KBM-7 (cell line): ENCODE results near the gene PRKN.
A peak's percentile ranks its signal among the peaks of the same experiment; 100 is the strongest.

Experiments used
- DNase-seq: peaks from one replicate; pipeline ENCODE4 v3.0.0-alpha.2; 2015
- in situ Hi-C: fragments of 300-500 bp; cut with MboI; formaldehyde crosslinking; loops from 2 replicates; pipeline ENCODE4 v1.14.3; 2020; ENCODE audit warnings: low sequenced_read_pairs, low pct_unique_long_range_greater_than_20kb, mixed read lengths

PRKN gene

DNA sequence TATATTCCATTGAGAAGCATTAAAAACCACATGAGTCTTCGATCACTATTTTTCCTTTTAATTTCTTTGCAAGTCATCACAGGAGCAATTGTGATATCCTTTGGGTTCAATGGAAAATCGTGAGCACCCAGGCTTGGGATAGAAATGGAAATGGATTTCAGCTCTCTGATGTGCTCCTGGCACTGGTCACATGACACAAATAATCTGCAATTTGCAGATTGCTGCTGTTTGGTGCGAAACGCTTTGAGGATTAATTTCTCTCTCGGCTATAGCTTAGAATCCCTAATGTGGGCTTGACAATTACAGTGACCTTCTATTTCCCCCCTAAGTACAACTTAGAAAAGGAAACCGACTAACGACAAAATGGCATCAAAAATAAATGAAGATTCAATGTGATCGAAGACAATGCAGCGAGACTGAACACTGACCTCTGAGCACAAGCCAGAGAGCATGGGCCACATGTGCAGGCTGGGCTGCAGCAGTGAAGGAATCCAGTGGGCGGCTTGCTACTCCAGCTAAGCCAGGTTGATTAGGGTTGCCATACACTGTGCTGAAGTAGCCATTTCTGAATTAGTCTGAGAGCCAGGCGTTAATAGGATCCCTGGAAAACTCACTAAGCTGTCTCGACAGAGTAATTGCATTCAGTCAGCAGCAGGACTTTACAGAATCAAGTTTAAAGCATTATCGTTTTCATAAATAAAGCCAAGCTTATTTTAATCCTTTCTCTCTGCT is 1151.9 kb downstream of the PRKN start:
- in situ Hi-C loops: no loop called here
- DNase-seq: no peak

GRCh38 chr6:161568885-161569456 is 1158.6 kb downstream of the PRKN start:
- DNase-seq: no peak
- in situ Hi-C loops: no loop called here

DNA sequence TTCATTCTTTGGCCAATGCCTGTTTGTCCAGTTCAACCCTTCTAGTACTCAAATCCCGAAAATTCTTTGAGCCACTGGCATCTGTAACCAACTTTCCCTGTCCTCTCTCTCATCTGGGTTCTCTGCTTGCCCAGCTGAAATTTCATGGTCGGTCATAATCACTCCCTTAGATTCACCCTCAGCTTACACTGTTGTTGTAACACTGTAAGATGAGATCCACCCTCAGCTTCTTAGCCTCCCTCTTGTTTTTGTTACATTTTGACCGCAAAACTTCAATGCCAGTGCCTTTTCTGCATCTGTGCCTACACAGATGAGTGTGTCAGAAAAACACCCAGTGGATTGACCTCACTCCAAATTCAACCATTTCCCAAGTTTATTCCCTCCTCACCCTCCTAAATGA is 1162.6 kb downstream of the PRKN start:
- in situ Hi-C loops: no loop called here
- no peak for DNase-seq

- DNase-seq: no peak
- in situ Hi-C loops: no loop called here
These were observed 1165.7 kb downstream of the PRKN start for GRCh38 chr6:161561908-161562307.

GRCh38 chr6:161557333-161558107 is 1170.0 kb downstream of the PRKN start:
- DNase-seq: no peak
- in situ Hi-C loops: no loop called here

DNA sequence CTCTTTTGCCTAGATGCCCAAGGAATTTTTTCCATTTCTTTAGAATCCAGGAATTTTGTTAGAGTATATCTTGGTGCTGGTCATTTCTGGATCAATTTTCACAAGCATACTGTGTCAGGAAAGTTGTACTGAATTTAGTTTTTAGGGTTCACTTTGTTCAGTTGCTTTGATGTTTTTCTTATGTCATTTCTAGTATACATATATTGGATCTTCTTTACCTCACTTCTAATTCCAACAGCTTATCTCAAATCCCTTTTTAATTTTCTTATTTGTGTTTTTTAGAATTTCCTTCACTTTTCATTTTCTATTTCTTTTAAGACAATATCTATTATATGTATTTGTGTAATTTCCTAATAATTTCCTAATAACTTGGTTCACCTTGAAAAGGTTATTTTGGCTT is 1172.7 kb downstream of the PRKN start:
- in situ Hi-C loops: no loop called here
- DNase-seq: no peak

DNA sequence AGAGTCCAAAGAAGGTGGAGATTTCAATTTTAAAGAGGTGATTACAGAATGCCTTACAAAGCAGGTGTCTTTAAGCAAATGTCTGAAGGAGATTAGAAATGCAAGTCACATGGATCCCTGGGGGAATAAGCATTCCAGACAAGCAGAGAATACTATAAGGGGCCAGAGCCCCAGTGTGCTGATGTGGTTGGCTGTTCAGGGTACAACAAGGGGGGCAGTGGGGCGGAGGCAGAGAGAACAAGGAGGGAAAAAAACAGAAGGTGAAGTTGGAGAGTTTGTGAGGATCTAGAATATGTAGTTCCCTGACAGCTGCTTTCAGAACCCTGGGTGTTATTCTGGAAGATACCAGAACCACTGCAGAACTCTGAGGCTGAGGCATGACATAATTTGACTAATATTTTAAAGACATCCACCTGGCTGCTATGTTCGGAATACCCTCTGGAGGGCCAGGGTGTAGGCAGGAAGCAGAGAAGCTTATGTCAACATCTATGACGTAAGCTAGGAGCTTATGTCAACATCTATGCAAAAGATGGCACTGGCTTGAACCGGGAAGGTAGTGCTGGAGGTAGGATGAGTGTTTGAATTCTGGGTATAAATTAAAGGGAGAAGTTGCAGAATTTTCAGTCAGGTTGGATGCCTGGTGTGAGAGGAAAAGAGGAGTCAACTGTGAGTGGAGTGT is 1177.5 kb downstream of the PRKN start:
- DNase-seq: no peak
- in situ Hi-C loops: no loop called here

DNA sequence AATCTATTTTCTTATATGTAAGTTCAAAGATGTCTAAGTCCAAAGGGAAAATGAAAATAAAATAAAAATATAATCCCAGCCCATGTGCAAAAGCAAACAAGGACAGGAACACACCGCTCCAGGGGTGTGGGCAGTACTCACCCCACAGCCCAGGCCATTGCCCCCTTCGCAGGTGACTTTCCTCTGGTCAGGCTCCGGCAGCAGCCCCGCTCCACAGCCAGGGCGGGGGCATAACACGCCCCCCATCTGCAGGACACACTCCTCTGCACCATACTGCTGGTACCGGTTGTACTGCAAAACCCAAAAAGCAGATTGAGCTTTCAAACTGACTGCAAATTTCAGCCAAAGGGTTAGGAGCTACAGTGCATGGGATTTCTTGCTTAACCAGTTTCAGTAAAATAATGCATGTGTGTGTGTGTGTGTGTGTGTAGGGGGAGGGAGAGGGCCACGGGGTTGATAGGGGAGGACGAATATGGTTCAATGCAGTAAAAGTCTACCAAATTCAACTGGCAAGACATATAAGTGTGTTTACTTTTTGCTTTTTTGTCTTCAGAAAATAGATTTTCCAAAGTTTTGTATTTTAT is 1178.8 kb downstream of the PRKN start:
- in situ Hi-C loops: no loop called here
- DNase-seq: no peak

- in situ Hi-C loops: no loop called here
- DNase-seq: peak; percentile 26
These were observed 1179.9 kb downstream of the PRKN start for GRCh38 chr6:161547617-161548016.

DNA sequence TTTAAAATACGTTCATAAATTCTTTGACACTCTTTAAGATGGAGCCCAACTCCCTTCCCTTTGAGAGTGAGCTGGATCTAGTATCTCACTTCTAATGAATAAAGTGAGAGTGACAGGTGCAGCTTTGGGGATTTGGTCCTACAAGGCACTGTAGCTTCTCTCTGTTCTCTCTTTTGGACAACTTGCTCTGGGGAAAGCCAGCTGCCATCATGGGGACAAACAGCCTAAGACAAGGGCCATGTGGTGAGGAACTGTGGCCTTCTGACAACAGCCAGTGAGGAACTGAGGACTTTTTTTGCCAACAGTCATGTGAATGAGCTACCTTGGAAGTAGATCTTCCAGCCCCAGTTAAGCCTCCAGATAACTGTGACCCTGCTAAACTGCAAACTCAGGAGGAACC is 1180.9 kb downstream of the PRKN start:
- no peak for DNase-seq
- in situ Hi-C loops: no loop called here

- in situ Hi-C loops: no loop called here
- no peak for DNase-seq
These were observed 1181.8 kb downstream of the PRKN start for GRCh38 chr6:161545741-161546140.

GRCh38 chr6:161544801-161545480 is 1182.6 kb downstream of the PRKN start:
- in situ Hi-C loops: no loop called here
- DNase-seq: no peak

- in situ Hi-C loops: no loop called here
- no peak for DNase-seq
These were observed 1183.8 kb downstream of the PRKN start for GRCh38 chr6:161543684-161544309.

- DNase-seq: no peak
- in situ Hi-C loops: no loop called here
These were observed 1185.1 kb downstream of the PRKN start for GRCh38 chr6:161542346-161542980.

DNA sequence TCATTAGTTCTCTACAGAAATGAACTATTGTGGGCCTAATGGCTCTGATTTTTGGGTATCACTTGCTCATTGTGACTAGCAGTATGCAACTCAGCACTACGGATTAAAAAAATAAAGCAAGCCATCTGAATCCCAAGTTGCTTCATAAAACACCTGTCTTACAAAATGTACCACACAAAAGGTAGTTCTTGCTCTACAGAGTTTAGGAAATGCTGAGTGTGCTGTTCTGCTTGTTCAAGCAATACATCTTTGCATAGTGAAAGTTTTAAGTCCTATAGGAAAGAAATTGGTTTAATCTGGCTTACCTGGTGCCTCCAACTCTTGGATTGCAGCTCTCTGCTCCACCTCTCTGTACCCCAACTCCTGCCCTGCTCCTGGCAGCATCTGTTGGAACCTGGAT is 1187.0 kb downstream of the PRKN start:
- in situ Hi-C loops: no loop called here
- DNase-seq: no peak

DNA sequence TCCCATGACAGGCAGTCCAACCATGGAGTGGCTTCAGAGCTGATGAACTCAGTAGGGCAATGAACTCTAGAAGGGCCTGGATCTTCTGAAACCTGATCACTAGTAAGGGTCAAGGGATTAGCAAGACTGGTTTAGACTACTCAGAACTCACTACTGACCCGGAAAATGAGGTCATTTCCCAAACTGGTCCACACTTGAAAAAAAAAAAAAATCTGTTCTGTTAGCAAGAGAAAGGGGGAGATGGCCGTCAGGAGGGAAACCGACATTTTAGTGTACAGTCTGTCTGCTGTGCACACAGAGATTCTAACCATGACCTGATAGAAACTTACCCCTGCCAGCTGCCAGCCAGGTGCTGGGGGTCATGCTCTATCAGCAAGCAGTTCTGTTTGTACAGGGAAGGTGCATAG is 1191.3 kb downstream of the PRKN start:
- in situ Hi-C loops: no loop called here
- no peak for DNase-seq

DNA sequence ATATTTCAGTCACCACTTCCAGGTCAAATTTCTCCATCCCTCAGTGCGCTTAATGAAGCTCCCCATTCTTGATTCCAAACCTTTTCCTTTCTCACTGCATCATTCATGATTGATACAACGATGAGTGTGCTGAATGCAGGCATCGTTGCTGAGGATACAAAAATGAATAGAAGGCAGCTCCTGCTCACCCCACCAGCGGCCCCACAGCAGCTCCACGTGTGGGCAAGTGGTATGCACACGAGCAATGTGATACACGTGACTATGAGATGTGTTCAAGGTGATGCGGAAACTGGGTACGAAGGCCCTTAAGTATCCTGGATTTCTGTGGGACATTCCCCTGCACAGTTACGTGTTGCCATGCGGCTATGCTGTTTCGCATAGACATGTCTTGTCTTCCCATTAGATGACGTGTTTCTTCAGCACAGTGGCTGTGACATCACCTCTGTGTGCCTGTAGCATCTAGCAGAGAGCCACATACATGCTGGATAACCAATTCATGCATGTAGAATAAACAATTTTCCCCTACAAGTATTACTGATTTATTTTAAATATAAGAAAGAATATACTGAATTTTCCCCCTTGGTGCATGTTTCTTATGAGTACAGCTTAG is 1193.2 kb downstream of the PRKN start:
- DNase-seq: no peak
- in situ Hi-C loops: no loop called here

DNA sequence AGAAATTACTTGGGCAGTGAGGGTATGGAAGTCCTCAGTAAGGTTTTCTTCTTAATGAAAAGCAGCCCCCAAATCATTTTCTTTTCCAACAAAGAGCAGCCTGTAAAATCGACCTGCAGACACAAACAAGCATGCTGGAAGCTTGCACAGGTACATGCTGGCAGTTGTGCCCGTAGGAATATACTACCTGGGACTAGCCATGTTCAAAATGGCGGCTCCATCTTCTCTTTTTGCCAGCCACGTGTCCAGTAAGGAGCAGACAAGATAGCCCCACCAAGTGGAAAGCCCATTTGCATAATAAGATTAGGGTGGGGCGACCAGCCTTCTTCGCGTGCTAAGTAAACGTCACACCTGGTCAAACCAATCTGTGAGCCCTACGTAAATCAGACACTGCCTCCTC is 1194.3 kb downstream of the PRKN start:
- in situ Hi-C loops: no loop called here

More for the DNA sequence above, 1194.3 kb downstream of the PRKN start:
- DNase-seq: no peak
